ENCODE results near the gene MYO15B. TPM values are rescaled to one million over a fixed set of nuclear protein-coding genes. Genes with fewer than 3 reads are reported as not detected.

The MYO15B gene
- total and polyA plus RNA-seq, 2 experiments from 2014 or later = 1.3 to 7.2 TPM

DNA sequence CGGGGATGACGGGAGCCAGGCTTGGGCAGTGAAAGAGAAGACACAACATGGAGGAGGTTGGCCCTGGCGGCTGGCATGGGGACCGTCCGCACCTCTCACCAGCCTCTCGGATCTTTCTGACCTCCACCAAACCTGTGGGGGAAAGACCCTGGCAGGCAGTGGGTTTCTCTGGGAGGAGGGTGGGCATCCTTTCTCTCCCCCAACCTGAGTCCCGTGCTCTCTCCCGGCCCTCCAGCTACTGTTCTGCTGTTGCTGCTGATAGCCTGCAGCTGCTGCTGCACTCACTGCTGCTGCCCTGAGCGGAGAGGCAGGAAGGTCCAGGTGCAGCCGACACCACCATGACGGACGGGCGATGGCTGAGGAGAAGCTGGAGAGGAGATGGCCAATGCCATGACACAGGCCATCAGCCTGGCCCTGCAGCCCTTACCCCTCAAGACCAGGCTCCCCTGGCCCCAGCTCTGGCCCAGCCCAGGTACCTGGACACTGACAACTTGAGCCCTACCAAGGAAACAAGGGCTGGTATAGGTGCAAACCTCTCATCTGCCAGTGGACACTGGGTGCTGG is 53.0 kb downstream of the MYO15B start:
- H3K4me3 ChIP-seq = no peak overlapping the region

DNA sequence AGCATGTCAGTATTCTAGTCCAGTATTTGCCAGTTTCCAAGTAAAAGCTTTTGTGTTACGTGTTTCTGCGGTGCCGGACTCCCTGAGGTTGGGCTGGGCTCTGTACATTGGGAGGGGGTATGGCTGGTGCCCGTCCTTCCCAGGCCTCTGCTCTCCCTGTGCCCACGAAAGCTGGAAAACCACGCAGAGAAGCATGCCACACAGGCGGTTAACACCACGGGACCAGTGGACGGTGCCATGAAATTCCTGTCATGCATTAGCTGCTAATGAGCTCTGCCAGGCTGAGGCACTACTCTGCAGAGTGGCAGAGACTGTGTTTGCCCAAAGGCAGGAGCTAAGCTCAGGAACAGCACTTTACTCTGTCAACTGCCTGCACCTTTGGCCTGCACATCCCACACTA is 53.7 kb downstream of the MYO15B start:
- Histone ChIP-seq H3K4me3 (no peak overlapping the region), H3K4me1 (ENCODE audit: insufficient read depth) (no peaks in the 10 kb centered on the region), H3K79me2 (ENCODE audit: insufficient read depth) (no peaks in the 10 kb centered on the region), H3K4me2 (ENCODE audit: unreplicated experiment) (no peak overlapping the region), H3K9me2 (ENCODE audit: insufficient read depth) (no peaks in the 10 kb centered on the region), H3K27me3 (replicated peaks; ENCODE audit: insufficient read depth) (no peaks in the 10 kb centered on the region), H3K9ac (no peak overlapping the region), H3K36me3 (ENCODE audit: low read depth) (no peaks in the 10 kb centered on the region), H3F3A (ENCODE audit: insufficient read depth) (no peaks in the 10 kb centered on the region), H3K27ac (no peak overlapping the region), H3K9me3 (ENCODE audit: low read depth) (no peaks in the 10 kb centered on the region), H4K20me1 (ENCODE audit: insufficient read depth) (no peaks in the 10 kb centered on the region), H2AFZ (no peak overlapping the region)
- DNase-seq = no peak
- no peak for TF ChIP-seq EZH2 (IDR thresholded peaks at IDR 0.05; ENCODE audit: insufficient read depth, poor library complexity, severe bottlenecking)
- TF ChIP-seq EZH2phosphoT487 (IDR thresholded peaks at IDR 0.05; ENCODE audit: insufficient read depth, low read depth) = no peak
- in situ Hi-C loops (cut with MboI) = no loop called here
- 81 to 82% methylated on average over 9 of the region's 9 CpGs for WGBS, 2 experiments (ENCODE audit: low coverage in 1 of 2, low lambda C conversion rate in 2 of 2, missing lambda C conversion rate in 2 of 2)

More for the DNA sequence above, 53.0 kb downstream of the MYO15B start:
- Histone ChIP-seq H3K27ac (no peak overlapping the region), H3K9ac (no peak overlapping the region), H3K4me1 (ENCODE audit: insufficient read depth) (no peaks in the 10 kb centered on the region), H2AFZ (no peak overlapping the region), H3F3A (ENCODE audit: insufficient read depth) (no peaks in the 10 kb centered on the region), H3K9me3 (ENCODE audit: low read depth) (no peaks in the 10 kb centered on the region), H3K4me2 (ENCODE audit: unreplicated experiment) (no peak overlapping the region), H3K27me3 (replicated peaks; ENCODE audit: insufficient read depth) (no peaks in the 10 kb centered on the region), H4K20me1 (ENCODE audit: insufficient read depth) (no peaks in the 10 kb centered on the region), H3K79me2 (ENCODE audit: insufficient read depth) (no peaks in the 10 kb centered on the region), H3K9me2 (ENCODE audit: insufficient read depth) (no peaks in the 10 kb centered on the region), H3K36me3 (ENCODE audit: low read depth) (no peaks in the 10 kb centered on the region)
- 90 to 91% methylated on average over 10 to 13 of the region's 13 CpGs for WGBS, 2 experiments (ENCODE audit: low coverage in 1 of 2, low lambda C conversion rate in 2 of 2, missing lambda C conversion rate in 2 of 2)
- TF ChIP-seq EZH2 (IDR thresholded peaks at IDR 0.05; ENCODE audit: insufficient read depth, poor library complexity, severe bottlenecking) = no peak
- no peak for TF ChIP-seq EZH2phosphoT487 (IDR thresholded peaks at IDR 0.05; ENCODE audit: insufficient read depth, low read depth)
- in situ Hi-C loops (cut with MboI) = no loop called here
- DNase-seq = no peak

DNA sequence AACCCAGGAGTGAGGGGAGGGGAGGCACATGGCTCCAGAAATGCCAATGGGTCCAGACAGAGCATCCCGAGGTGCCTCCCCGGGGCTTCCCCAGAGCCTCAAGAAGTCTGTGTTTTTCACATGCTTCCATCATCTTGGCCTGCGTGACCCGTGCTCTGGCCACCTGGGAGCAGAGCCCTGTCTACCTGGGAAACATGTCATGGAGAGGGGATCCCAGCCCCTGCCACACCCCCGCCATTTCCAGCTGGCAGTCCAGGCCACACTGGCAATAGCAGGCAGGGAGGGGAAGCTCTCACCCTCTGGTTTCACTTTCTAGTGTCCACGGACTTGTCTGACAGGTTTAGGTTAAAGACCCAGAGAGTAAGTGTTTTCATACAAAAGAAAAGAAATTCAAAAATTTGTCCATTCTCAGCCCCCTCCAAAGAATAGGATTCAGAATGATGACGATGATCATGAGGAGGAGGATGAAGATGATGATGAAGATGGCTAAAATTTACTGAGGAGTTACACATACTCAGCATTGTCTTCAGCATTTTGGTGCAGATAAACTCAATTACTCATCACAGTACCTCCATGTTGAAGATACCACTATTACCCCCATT is 54.7 kb downstream of the MYO15B start:
- Histone ChIP-seq H3K4me3 (no peak overlapping the region), H2AFZ (no peak overlapping the region), H3K4me1 (ENCODE audit: insufficient read depth) (no peaks in the 10 kb centered on the region), H3K27ac (no peak overlapping the region), H3K79me2 (ENCODE audit: insufficient read depth) (no peaks in the 10 kb centered on the region), H3K27me3 (replicated peaks; ENCODE audit: insufficient read depth) (no peaks in the 10 kb centered on the region), H3K9me2 (ENCODE audit: insufficient read depth) (no peaks in the 10 kb centered on the region), H3F3A (ENCODE audit: insufficient read depth) (no peaks in the 10 kb centered on the region), H3K4me2 (ENCODE audit: unreplicated experiment) (no peak overlapping the region), H3K9me3 (ENCODE audit: low read depth) (no peaks in the 10 kb centered on the region), H4K20me1 (ENCODE audit: insufficient read depth) (no peaks in the 10 kb centered on the region), H3K9ac (no peak overlapping the region), H3K36me3 (ENCODE audit: low read depth) (no peaks in the 10 kb centered on the region)
- 97 to 98% methylated on average over 7 of the region's 7 CpGs for WGBS, 2 experiments (ENCODE audit: low coverage in 1 of 2, low lambda C conversion rate in 2 of 2, missing lambda C conversion rate in 2 of 2)
- TF ChIP-seq EZH2 (IDR thresholded peaks at IDR 0.05; ENCODE audit: insufficient read depth, poor library complexity, severe bottlenecking) (no peak), EZH2phosphoT487 (IDR thresholded peaks at IDR 0.05; ENCODE audit: insufficient read depth, low read depth) (no peak)
- no peak for DNase-seq
- in situ Hi-C loops (cut with MboI) = no loop called here

DNA sequence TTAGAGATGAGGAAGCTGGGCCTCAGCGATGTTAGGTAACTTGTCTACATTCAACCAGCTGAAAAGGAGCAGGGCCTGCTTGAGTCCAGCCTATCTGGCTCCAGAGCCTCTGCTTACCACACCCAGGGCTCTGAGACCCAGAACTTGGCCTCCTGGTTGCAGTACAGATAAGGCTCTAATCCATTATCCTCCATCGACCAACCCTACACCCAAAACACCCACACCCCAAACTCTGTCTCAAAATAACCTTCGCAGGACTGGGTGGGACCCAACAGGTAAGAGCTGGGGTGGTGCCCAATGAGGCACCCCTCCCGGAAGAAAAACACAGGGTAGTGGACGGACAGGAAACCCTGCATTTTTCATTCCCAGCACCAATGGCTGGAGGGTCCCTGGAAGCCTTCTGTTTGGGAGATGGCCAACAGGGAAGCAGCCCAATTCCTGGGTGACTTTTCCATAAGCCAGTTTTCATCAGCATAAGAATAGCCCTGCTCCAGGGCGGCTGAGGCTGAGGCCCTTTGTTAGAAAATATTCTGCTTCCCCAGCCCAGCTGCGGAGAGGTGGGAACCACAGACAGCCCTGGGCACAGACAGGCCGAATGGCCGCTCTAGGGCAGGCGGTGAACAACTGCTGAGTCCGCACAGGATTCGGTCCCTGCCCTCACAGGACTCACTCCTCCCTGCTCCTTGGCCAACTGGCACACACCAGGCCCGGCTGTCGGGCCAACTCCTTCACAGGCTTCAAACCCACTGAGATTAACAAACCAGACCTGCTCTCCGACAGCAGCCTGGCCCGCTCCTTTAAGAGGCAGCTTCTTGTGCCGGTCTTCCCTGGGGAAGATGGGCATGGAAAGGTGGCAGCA is 55.4 kb downstream of the MYO15B start:
- TF ChIP-seq EZH2 (IDR thresholded peaks at IDR 0.05; ENCODE audit: insufficient read depth, poor library complexity, severe bottlenecking) (no peak), EZH2phosphoT487 (IDR thresholded peaks at IDR 0.05; ENCODE audit: insufficient read depth, low read depth) (no peak)
- H3K9me2 ChIP-seq (ENCODE audit: insufficient read depth) = no peaks in the 10 kb centered on the region
- 88 to 90% methylated on average over 17 of the region's 17 CpGs for WGBS, 2 experiments (ENCODE audit: low coverage in 1 of 2, low lambda C conversion rate in 2 of 2, missing lambda C conversion rate in 2 of 2)

More for the DNA sequence above, 55.4 kb downstream of the MYO15B start:
- Histone ChIP-seq H2AFZ (no peak overlapping the region), H3K36me3 (ENCODE audit: low read depth) (no peaks in the 10 kb centered on the region), H3K9ac (no peak overlapping the region), H3F3A (ENCODE audit: insufficient read depth) (no peaks in the 10 kb centered on the region), H3K27ac (no peak overlapping the region), H3K79me2 (ENCODE audit: insufficient read depth) (no peaks in the 10 kb centered on the region), H4K20me1 (ENCODE audit: insufficient read depth) (no peaks in the 10 kb centered on the region), H3K4me2 (ENCODE audit: unreplicated experiment) (no peak overlapping the region), H3K27me3 (replicated peaks; ENCODE audit: insufficient read depth) (no peaks in the 10 kb centered on the region), H3K9me3 (ENCODE audit: low read depth) (no peaks in the 10 kb centered on the region), H3K4me1 (ENCODE audit: insufficient read depth) (no peaks in the 10 kb centered on the region), H3K4me3 (no peak overlapping the region)
- in situ Hi-C loops (cut with MboI) = no loop called here
- no peak for DNase-seq
